GM18526 (cell line): ENCODE measurements around the gene BET1L.

Experiments
- POLR2A ChIP-seq: IDR thresholded peaks from 3 replicates; pipeline ENCODE4 v1.6.1; 2011; ENCODE audit not compliant: insufficient read length; ENCODE audit errors: extremely low read depth

Gene BET1L

GRCh38 chr11:207208-207862 lies at the start of gene BET1L, which contains the start of gene RIC8A:
BET1L (minus strand) TSS chr11:207399; CDS start chr11:207321, 78 bp downstream.
RIC8A (plus strand) TSS chr11:207708; CDS start chr11:208855, 1,147 bp downstream.
- peak; percentile 95 for TF ChIP-seq POLR2A

GRCh38 chr11:255816-256215 lies 48.6 kb upstream of the BET1L start:
- no peak for TF ChIP-seq POLR2A

- no peak for TF ChIP-seq POLR2A
Observed at GRCh38 chr11:255176-255575, 48.0 kb upstream of the BET1L start.

- no peak for TF ChIP-seq POLR2A
Observed at GRCh38 chr11:253886-254270, 46.7 kb upstream of the BET1L start.

- no peak for TF ChIP-seq POLR2A
Observed at GRCh38 chr11:253160-253885, 46.1 kb upstream of the BET1L start.

GRCh38 chr11:252666-253065 lies 45.5 kb upstream of the BET1L start:
- TF ChIP-seq POLR2A = no peak

GRCh38 chr11:251550-251949 lies 44.4 kb upstream of the BET1L start:
- no peak for TF ChIP-seq POLR2A

- no peak for TF ChIP-seq POLR2A
Observed at GRCh38 chr11:250740-251299, 43.6 kb upstream of the BET1L start.

GRCh38 chr11:250274-250673 lies 43.1 kb upstream of the BET1L start:
- TF ChIP-seq POLR2A = no peak

- TF ChIP-seq POLR2A = no peak
Observed at GRCh38 chr11:249062-249461, 41.9 kb upstream of the BET1L start.

- no peak for TF ChIP-seq POLR2A
Observed at GRCh38 chr11:244376-244775, 37.2 kb upstream of the BET1L start.

GRCh38 chr11:241634-242033 lies 34.4 kb upstream of the BET1L start:
- TF ChIP-seq POLR2A = no peak

- no peak for TF ChIP-seq POLR2A
Observed at GRCh38 chr11:240315-240714, 33.1 kb upstream of the BET1L start.

GRCh38 chr11:236774-237767 lies 29.9 kb upstream of the BET1L start, which contains the start of gene PSMD13:
PSMD13 (plus strand) TSS chr11:236976; CDS start chr11:237050, 74 bp downstream.
- TF ChIP-seq POLR2A = peak; percentile 70
